ENCODE measurements around the gene PTPA.

PTPA gene

GRCh38 chr9:129105857-129106694 lies 5.1 kb upstream of the PTPA start:
- Histone ChIP-seq H3K4me1 (ENCODE audit: insufficient read depth, low read length) (peaks cover 8% of the 10 kb centered on the region), H3K36me3 (ENCODE audit: insufficient read depth, low read length) (no peaks in the 10 kb centered on the region), H3K4me2 (ENCODE audit: insufficient read depth, low read length) (no peak overlapping the region), H4K20me1 (ENCODE audit: insufficient read depth, low read length) (no peaks in the 10 kb centered on the region), H3K27me3 (ENCODE audit: insufficient read depth, low read length, poor library complexity) (no peaks in the 10 kb centered on the region), H3K27ac (ENCODE audit: low read length) (no peak overlapping the region), H3K79me2 (ENCODE audit: insufficient read depth, low read length) (peaks cover 3% of the 10 kb centered on the region; the same call in 1 of the 2 replicates), H3K9me3 (ENCODE audit: insufficient read depth, low read length, severe bottlenecking) (no peaks in the 10 kb centered on the region), H2AFZ (ENCODE audit: low read depth, low read length) (no peak overlapping the region), H3K4me3 (ENCODE audit: low read depth in 1 of 2, low read length in 2 of 2) (no peak overlapping the region), H3K9ac (ENCODE audit: low read depth, low read length) (no peak overlapping the region)
- DNase-seq (no peak), ATAC-seq (ENCODE audit: insufficient read depth, low read depth) (no peak)
- no peak for TF ChIP-seq EZH2 (IDR thresholded peaks at IDR 0.05; ENCODE audit: borderline replicate concordance, low read depth, low read length, severe bottlenecking)
- TF ChIP-seq, protein P1, sequence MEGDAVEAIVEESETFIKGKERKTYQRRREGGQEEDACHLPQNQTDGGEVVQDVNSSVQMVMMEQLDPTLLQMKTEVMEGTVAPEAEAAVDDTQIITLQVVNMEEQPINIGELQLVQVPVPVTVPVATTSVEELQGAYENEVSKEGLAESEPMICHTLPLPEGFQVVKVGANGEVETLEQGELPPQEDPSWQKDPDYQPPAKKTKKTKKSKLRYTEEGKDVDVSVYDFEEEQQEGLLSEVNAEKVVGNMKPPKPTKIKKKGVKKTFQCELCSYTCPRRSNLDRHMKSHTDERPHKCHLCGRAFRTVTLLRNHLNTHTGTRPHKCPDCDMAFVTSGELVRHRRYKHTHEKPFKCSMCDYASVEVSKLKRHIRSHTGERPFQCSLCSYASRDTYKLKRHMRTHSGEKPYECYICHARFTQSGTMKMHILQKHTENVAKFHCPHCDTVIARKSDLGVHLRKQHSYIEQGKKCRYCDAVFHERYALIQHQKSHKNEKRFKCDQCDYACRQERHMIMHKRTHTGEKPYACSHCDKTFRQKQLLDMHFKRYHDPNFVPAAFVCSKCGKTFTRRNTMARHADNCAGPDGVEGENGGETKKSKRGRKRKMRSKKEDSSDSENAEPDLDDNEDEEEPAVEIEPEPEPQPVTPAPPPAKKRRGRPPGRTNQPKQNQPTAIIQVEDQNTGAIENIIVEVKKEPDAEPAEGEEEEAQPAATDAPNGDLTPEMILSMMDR (IDR thresholded peaks at IDR 0.05; ENCODE audit: borderline replicate concordance, extremely low read depth, low read length, poor library complexity, severe bottlenecking): no peak

DNA sequence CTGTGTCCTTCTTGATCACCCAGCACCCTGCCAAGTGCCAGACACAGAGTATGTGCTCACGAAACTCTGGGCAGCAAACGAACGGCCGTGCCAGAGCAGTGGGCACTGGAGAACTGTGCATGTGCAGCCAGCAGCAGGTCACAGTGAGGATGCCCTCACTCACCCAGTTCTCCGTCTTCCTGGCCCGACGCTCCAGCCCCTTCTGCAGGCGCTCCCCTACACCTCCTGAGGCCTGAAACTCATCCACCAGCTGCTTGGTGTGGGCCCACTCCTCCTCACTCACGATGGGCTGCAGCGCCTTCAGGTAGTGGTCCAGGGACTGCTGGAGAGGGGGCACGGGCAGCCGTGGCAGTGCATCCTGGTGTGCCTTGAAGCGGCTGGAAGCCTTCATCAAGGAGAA lies 3.6 kb upstream of the PTPA start:
- Histone ChIP-seq H3K9me3 (ENCODE audit: insufficient read depth, low read length, severe bottlenecking) (no peaks in the 10 kb centered on the region), H4K20me1 (ENCODE audit: insufficient read depth, low read length) (no peaks in the 10 kb centered on the region), H3K27ac (ENCODE audit: low read length) (no peak overlapping the region), H3K79me2 (ENCODE audit: insufficient read depth, low read length) (peaks cover 18% of the 10 kb centered on the region), H3K27me3 (ENCODE audit: insufficient read depth, low read length, poor library complexity) (no peaks in the 10 kb centered on the region), H2AFZ (ENCODE audit: low read depth, low read length) (no peak overlapping the region), H3K4me2 (ENCODE audit: insufficient read depth, low read length) (no peak overlapping the region), H3K4me3 (ENCODE audit: low read depth in 1 of 2, low read length in 2 of 2) (no peak overlapping the region), H3K36me3 (ENCODE audit: insufficient read depth, low read length) (no peaks in the 10 kb centered on the region; the same call in 1 of the 2 replicates), H3K4me1 (ENCODE audit: insufficient read depth, low read length) (peaks cover 16% of the 10 kb centered on the region), H3K9ac (ENCODE audit: low read depth, low read length) (no peak overlapping the region)
- DNase-seq (no peak), ATAC-seq (ENCODE audit: insufficient read depth, low read depth) (no peak)
- no peak for TF ChIP-seq EZH2 (IDR thresholded peaks at IDR 0.05; ENCODE audit: borderline replicate concordance, low read depth, low read length, severe bottlenecking)
- TF ChIP-seq, protein P1 (IDR thresholded peaks at IDR 0.05; ENCODE audit: borderline replicate concordance, extremely low read depth, low read length, poor library complexity, severe bottlenecking): no peak

- no peak for TF ChIP-seq EZH2 (IDR thresholded peaks at IDR 0.05; ENCODE audit: borderline replicate concordance, low read depth, low read length, severe bottlenecking)
- TF ChIP-seq, protein P1 (IDR thresholded peaks at IDR 0.05; ENCODE audit: borderline replicate concordance, extremely low read depth, low read length, poor library complexity, severe bottlenecking): no peak
- Histone ChIP-seq H3K9me3 (ENCODE audit: insufficient read depth, low read length, severe bottlenecking) (no peaks in the 10 kb centered on the region), H3K36me3 (ENCODE audit: insufficient read depth, low read length) (no peaks in the 10 kb centered on the region; the same call in 1 of the 2 replicates), H4K20me1 (ENCODE audit: insufficient read depth, low read length) (no peaks in the 10 kb centered on the region), H3K79me2 (ENCODE audit: insufficient read depth, low read length) (peaks cover 24% of the 10 kb centered on the region), H3K4me2 (ENCODE audit: insufficient read depth, low read length) (no peak overlapping the region), H3K9ac (ENCODE audit: low read depth, low read length) (no peak overlapping the region), H3K4me1 (ENCODE audit: insufficient read depth, low read length) (peaks cover 21% of the 10 kb centered on the region), H2AFZ (ENCODE audit: low read depth, low read length) (no peak overlapping the region), H3K27me3 (ENCODE audit: insufficient read depth, low read length, poor library complexity) (no peaks in the 10 kb centered on the region), H3K27ac (ENCODE audit: low read length) (no peak overlapping the region), H3K4me3 (ENCODE audit: low read depth in 1 of 2, low read length in 2 of 2) (no peak overlapping the region)
- no peak for ATAC-seq (ENCODE audit: insufficient read depth, low read depth)
- DNase-seq: no peak
Observed at GRCh38 chr9:129108083-129108804, 3.0 kb upstream of the PTPA start.

Measured in DND-41 (cell line).